Ishikawa (cell line): ENCODE data around the gene CEBPG.

Experiments used
- CEBPB ChIP-seq: IDR thresholded peaks from 2 replicates; pipeline ENCODE4 v1.6.1; 2012
- CREB1 ChIP-seq: IDR thresholded peaks from 2 replicates; pipeline ENCODE4 v1.6.1; 2012; ENCODE audit warnings: low read depth
- EGR1 ChIP-seq: IDR thresholded peaks from 2 replicates; pipeline ENCODE4 v1.6.1; 2012
- EP300 ChIP-seq: IDR thresholded peaks from 2 replicates; pipeline ENCODE4 v1.6.1; 2012; ENCODE audit warnings: borderline replicate concordance
- FOXM1 ChIP-seq: IDR thresholded peaks from 2 replicates; pipeline ENCODE4 v1.6.1; 2012; ENCODE audit warnings: low read depth, borderline replicate concordance
- NFIC ChIP-seq: IDR thresholded peaks from 2 replicates; pipeline ENCODE4 v1.6.1; 2012
- RAD21 ChIP-seq: IDR thresholded peaks from 2 replicates; pipeline ENCODE4 v1.6.1; 2012; ENCODE audit warnings: low read depth
- TAF1 ChIP-seq: IDR thresholded peaks from 2 replicates; pipeline ENCODE4 v1.6.1; 2012; ENCODE audit warnings: low read depth, mild to moderate bottlenecking
- TCF12 ChIP-seq: IDR thresholded peaks from 2 replicates; pipeline ENCODE4 v1.6.1; 2012; ENCODE audit warnings: low read depth
- TEAD4 ChIP-seq: IDR thresholded peaks from 2 replicates; pipeline ENCODE4 v1.6.1; 2012
- YY1 ChIP-seq: IDR thresholded peaks from 2 replicates; pipeline ENCODE4 v1.6.1; 2012; ENCODE audit warnings: low read depth
- ZBTB7A ChIP-seq: IDR thresholded peaks from 2 replicates; pipeline ENCODE4 v1.6.1; 2012; ENCODE audit warnings: low read depth
- TF ChIP-seq, protein P1 (sequence below): IDR thresholded peaks from 2 replicates; pipeline ENCODE4 v1.6.1; 2012
- TF ChIP-seq, protein P2 (sequence below): IDR thresholded peaks from 2 replicates; pipeline ENCODE4 v1.6.1; 2012; ENCODE audit warnings: low read depth, mild to moderate bottlenecking
- TF ChIP-seq, protein P3 (sequence below): IDR thresholded peaks from 2 replicates; pipeline ENCODE4 v1.6.1; 2012

Gene CEBPG

DNA sequence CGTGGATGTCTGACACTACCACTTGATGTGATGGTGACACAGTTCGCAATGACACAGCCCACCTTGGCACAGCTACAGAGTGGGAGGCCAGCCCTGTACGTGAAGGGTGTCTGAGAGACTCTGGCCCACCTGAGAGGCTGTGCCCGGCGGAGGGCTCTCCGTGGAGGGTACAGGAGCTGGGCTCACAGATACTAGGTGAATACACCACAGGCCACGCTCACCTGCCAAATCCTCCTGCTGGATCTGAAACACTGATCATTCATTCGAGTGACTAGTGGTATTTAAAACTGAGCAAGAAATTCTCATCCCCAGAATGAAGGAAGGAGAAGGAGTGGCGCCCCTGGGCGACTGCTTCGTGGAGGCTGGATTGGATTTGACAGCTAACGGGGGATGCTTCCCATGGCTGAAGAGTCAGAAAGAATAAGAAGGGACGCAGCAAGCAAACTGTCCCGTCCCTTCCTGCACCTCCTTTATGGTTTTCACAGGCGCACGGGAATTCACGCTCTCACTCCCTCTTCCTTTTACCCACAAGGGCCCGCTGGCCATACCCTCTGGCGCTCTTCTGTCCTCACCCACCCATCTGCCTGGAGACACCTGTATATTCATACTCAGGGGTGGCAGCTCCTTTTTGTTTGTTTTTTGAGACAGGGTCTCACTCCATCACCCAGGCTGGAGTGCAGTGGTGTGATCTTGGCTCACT lies 25.0 kb downstream of the CEBPG start:
- no peak for TF ChIP-seq CEBPB

DNA sequence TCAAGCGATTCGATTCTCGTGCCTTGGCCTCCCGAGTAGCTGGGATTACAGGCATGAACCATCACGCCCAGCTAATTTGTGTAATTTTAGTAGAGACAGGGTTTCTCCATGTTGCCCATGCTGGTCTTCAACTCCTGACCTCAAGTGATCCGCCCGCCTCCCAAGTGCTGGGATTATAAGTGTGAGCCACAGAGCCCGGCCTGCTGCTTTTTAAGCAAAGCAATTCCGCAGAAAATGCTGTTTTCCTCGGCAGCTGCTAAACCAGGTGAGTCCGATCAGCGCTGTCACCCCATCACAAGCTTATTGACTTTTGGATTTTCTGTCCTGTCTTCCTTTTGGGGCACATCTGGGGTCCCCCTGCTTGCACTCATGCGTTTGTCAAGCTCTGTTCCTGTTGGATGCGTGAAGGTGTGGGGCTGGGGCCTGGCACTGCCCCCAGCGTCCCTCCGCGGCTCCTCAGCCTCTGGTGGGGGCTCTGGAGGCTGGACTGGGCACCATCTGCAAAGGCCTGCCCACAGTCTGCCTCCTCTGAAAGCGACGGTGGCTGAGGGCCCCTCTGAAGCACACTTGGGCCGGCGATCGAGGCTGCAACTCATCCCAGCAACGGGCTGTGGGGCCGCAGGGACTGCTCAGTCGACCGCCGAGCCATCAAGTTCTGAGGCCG lies 25.7 kb downstream of the CEBPG start:
- TF ChIP-seq FOXM1 (no peak), CREB1 (no peak), ZBTB7A (no peak), EGR1 (no peak), TAF1 (no peak), CEBPB (no peak), TEAD4 (no peak), TCF12 (no peak)
- TF ChIP-seq, protein P1, sequence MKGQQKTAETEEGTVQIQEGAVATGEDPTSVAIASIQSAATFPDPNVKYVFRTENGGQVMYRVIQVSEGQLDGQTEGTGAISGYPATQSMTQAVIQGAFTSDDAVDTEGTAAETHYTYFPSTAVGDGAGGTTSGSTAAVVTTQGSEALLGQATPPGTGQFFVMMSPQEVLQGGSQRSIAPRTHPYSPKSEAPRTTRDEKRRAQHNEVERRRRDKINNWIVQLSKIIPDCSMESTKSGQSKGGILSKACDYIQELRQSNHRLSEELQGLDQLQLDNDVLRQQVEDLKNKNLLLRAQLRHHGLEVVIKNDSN, result no peak
- TF ChIP-seq, protein P2, sequence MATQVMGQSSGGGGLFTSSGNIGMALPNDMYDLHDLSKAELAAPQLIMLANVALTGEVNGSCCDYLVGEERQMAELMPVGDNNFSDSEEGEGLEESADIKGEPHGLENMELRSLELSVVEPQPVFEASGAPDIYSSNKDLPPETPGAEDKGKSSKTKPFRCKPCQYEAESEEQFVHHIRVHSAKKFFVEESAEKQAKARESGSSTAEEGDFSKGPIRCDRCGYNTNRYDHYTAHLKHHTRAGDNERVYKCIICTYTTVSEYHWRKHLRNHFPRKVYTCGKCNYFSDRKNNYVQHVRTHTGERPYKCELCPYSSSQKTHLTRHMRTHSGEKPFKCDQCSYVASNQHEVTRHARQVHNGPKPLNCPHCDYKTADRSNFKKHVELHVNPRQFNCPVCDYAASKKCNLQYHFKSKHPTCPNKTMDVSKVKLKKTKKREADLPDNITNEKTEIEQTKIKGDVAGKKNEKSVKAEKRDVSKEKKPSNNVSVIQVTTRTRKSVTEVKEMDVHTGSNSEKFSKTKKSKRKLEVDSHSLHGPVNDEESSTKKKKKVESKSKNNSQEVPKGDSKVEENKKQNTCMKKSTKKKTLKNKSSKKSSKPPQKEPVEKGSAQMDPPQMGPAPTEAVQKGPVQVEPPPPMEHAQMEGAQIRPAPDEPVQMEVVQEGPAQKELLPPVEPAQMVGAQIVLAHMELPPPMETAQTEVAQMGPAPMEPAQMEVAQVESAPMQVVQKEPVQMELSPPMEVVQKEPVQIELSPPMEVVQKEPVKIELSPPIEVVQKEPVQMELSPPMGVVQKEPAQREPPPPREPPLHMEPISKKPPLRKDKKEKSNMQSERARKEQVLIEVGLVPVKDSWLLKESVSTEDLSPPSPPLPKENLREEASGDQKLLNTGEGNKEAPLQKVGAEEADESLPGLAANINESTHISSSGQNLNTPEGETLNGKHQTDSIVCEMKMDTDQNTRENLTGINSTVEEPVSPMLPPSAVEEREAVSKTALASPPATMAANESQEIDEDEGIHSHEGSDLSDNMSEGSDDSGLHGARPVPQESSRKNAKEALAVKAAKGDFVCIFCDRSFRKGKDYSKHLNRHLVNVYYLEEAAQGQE, result no peak
- TF ChIP-seq, protein P3, sequence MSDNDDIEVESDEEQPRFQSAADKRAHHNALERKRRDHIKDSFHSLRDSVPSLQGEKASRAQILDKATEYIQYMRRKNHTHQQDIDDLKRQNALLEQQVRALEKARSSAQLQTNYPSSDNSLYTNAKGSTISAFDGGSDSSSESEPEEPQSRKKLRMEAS, result no peak

DNA sequence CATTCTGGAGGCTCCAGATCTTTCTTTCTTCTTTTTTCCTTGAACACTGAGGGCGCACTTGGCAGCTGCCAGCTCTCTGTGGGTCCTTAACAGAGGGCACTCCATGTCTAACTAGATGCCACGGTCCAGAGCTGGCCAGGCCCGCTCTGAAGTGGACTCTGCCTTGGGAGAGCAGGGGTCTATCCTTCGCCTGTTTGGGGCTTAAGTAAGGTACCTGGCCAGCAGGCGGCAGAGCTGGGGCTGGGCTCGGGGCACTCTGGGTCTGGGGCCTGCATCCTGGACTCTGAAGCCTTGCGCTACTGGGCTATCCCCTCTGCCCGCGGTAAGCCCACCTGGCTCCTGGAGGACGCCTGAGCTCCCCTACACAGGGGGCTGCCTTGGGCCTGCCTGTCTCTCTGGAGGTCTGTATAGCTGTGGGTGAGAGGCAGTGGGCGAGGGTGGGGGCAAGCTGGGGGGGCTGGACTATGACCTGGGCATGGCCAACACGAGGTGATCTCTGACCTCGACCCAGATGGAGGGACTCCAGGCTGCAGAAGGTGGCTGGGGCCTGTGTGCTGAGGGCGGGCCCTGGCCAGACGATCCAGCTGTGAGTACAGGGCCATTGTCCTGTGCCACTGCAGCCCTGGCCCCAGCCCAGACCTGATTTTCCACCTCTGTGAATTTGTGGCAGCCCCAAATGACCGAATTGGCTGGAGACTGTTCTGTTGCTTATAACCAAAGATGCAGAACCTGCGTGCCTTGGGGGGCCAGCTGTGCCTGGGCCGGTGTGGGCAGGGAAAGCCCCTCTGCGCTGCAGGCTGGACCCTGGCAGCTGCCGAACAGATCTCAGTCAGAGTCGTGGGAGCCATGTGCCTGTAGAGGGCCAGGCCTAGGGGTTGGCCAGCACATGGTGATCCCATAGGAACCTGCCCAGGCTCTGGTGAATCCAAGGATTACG lies 26.5 kb downstream of the CEBPG start:
- TF ChIP-seq, protein P1, result no peak
- TF ChIP-seq, protein P2, result no peak
- TF ChIP-seq FOXM1 (no peak), EP300 (no peak), RAD21 (no peak), CEBPB (no peak), TAF1 (no peak), YY1 (no peak), ZBTB7A (no peak), CREB1 (no peak), TCF12 (no peak), EGR1 (no peak), NFIC (no peak)
- TF ChIP-seq, protein P3, result no peak

DNA sequence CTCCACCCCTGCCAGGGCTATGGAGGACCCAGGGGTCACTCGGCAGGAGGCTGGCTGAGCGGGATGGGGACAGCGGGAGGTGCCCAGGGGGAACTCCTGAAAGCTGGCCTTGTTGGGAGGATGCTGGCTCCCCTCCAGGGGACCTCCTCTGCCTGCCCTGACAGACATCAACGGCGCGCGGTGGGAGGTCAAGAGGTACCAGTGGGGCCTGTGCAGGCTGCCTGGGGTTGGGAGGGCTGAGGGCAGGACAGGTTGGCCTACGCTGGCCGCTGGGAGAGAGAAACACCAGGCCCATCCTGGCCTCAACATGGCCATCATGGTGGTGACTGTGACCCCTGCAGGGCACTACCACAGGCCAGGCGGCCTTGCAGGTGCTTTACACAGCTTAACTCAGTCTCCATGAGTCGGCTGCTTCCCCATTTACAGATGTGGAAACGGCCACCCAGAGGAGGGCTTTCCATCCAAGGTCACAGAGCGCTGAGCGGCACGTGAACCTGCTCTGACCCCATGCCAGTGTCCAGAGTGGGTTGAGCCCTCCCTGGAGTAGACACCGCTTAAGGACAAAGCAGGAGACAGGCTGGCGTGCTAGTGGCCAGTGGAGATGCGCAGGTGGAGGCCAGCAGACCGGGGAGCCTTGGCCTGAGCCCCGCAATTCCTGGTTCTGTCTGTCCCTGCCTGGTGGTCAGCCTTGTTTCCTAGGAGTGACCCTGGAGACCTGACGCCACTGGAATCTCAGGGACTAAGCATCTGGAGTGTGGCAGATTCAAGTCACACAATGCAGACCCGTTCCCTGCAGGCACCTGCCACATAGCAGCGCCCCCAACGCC lies 27.6 kb downstream of the CEBPG start:
- TF ChIP-seq EGR1, result no peak
- no peak for TF ChIP-seq TCF12
- no peak for TF ChIP-seq YY1
- TF ChIP-seq EP300, result no peak
- no peak for TF ChIP-seq ZBTB7A
- TF ChIP-seq, protein P2, result no peak
- TF ChIP-seq TAF1, result no peak
- TF ChIP-seq CREB1, result no peak
- no peak for TF ChIP-seq FOXM1
- TF ChIP-seq TEAD4, result no peak
- no peak for TF ChIP-seq RAD21
- TF ChIP-seq, protein P3, result no peak
